Body of pancreas (tissue), 4 donors: ENCODE measurements around the gene HMMR. TPM values are rescaled to one million over a fixed set of nuclear protein-coding genes. Genes with fewer than 3 reads are reported as not detected.
"Not testable (repeated sequence)": the region's sequence is repeated elsewhere in the genome, so short reads cannot be mapped to it uniquely, and the experiment has no call there.

Source experiments
- ATAC-seq: fragments of 150-250 bp; one replicate; pipeline ENCODE4 v1.9.1; 2016
- DNase-seq, 4 donors: peaks; one replicate each; pipeline ENCODE4 v3.0.0-alpha.2; 2019
- H3K27ac ChIP-seq, 4 donors: fragments of 200-600 bp; sonication (generic); 1 replicate in 3 of 4; 2 replicates in 1 of 4; pipeline versions ENCODE4 v1.5.1 to v1.6.1; 2016 to 2019; ENCODE audit warnings: mild to moderate bottlenecking in 1 of 4, mixed read lengths in 1 of 4, moderate library complexity in 1 of 4
- H3K27me3 ChIP-seq, 2 donors: fragments of 200-600 bp; sonication (generic); one replicate each; pipeline ENCODE4 v1.6.0; 2016; ENCODE audit warnings: mild to moderate bottlenecking in 1 of 2
- H3K36me3 ChIP-seq, 2 donors: fragments of 200-600 bp; sonication (generic); replicated peaks in 1 of 2; 2 replicates each; pipeline ENCODE4 v1.5.1; 2016; ENCODE audit warnings: low read depth in 2 of 2; ENCODE audit not compliant: insufficient read depth in 1 of 2
- H3K4me1 ChIP-seq: fragments of 200-600 bp; sonication (generic); one replicate; pipeline ENCODE4 v1.6.0; 2016
- H3K4me3 ChIP-seq, 2 donors: fragments of 200-600 bp; sonication (generic); 1 replicate in 1 of 2; 2 replicates in 1 of 2; pipeline ENCODE4 v1.5.1; 2016 to 2019
- H3K9me3 ChIP-seq, 3 donors: fragments of 200-600 bp; sonication (generic); 1 replicate in 2 of 3; 2 replicates in 1 of 3; pipeline ENCODE4 v1.5.1; 2016
- CTCF ChIP-seq, 7 experiments: fragments of 450-650 bp in 4 of 7; fragments of 200-600 bp in 3 of 7; sonication (generic) in 3 of 7; IDR thresholded peaks; one replicate each; pipeline ENCODE4 v1.5.1; 2016 to 2019; ENCODE audit warnings: antibody characterized with exemption in 7 of 7
- POLR2A ChIP-seq, 3 donors: fragments of 450-650 bp; IDR thresholded peaks; one replicate each; pipeline ENCODE4 v1.6.1; 2016; ENCODE audit warnings: antibody characterized with exemption in 3 of 3, mild to moderate bottlenecking in 2 of 3
- WGBS, 2 donors: methylation state at CpG; one replicate each; pipeline ENCODE4 v1.1.5; 2017; 5-methylcytosine and 5-hydroxymethylcytosine counted together
- intact Hi-C: fragments of 100-400 bp; cut with DNase I; formaldehyde crosslinking; loops from one replicate; pipeline ENCODE4 v1.15.1; 2023
- total RNA-seq, 2 donors: library from RNA; depleted of rRNA; stranded (reverse); fragments of >200 nt; gene quantifications; one replicate each; pipeline ENCODE4 v1.1.0, GENCODE V29; 2016

Gene HMMR
- not detected for total RNA-seq

DNA sequence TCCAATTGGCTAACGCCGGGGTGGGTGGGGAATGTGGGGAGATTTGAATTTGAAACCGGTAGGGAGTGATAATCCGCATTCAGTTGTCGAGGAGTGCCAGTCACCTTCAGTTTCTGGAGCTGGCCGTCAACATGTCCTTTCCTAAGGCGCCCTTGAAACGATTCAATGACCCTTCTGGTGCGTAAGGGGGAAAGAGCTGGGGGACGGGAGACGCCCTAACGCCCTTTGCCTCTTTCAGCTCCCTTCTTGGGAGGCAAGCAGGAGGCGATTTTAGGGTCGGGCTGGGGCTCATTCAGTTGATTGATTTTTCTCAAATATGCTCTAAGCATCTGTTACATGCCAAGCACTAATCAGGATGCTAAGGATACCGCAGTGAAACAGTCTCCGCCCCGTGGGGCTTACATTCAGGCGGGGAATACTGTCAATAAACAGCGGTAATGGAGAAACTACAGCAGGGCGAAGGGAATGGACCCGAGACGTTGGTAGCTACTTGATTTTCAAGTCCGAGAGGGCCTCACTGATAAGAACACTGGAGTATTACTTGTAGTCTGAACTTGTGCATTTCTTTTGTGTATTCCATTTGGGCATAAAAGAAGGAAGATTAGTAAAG is at the start of gene HMMR:
Gene HMMR (plus strand): TSS at position 71 of the 610 bp plus-strand sequence. CDS start 61 bp downstream, at position 132.
- DNase-seq: no peak
- Histone ChIP-seq H3K4me1 (peaks cover 32% of the 10 kb centered on the region), H3K27ac (peak within 1 kb of the TSS; percentile 87 to 95 (median 94)), H3K4me3 (peak within 1 kb of the TSS; percentile 49 to 50), H3K27me3 (no peaks in the 10 kb centered on the region), H3K36me3 (no peaks in the 10 kb centered on the region), H3K9me3 (no peaks in the 10 kb centered on the region)
- intact Hi-C loops: no loop called here
- 0 to 1% methylated on average over 23 of the region's 23 CpGs for WGBS, 2 donors
- TF ChIP-seq CTCF (IDR thresholded peaks at IDR 0.05) (no peak), POLR2A (IDR thresholded peaks at IDR 0.05) (no peak)
- ATAC-seq: no peak

DNA sequence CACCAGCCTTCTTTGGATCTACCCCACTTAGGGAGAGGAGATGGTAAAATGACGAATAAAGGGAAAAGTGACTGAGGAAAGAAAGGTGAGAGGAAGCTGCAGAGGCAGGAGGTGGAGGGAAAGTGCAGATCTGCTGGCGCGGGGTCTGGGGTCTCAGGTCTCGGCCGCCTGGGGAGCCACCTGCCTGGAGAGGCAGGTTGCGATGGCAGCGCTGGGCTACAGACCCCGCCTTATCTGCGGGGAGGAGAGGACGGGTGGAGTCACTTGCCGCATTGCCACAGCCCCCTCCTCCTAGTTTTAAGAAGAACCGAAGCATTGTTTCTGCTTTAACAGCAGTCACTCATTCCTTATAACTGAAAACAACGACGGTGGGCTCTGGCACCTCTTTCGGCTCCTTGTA is 44.8 kb upstream of the HMMR start:
- H3K36me3 ChIP-seq, DNase-seq, intact Hi-C loops, H3K4me3 ChIP-seq, H3K27ac ChIP-seq, H3K9me3 ChIP-seq, ATAC-seq, H3K4me1 ChIP-seq: not testable (repeated sequence)
- 21 to 30% methylated on average over 15 of the region's 15 CpGs for WGBS, 2 donors
- H3K27me3 ChIP-seq: peaks cover 0 to 10% of the 10 kb centered on the region in 2 donors

DNA sequence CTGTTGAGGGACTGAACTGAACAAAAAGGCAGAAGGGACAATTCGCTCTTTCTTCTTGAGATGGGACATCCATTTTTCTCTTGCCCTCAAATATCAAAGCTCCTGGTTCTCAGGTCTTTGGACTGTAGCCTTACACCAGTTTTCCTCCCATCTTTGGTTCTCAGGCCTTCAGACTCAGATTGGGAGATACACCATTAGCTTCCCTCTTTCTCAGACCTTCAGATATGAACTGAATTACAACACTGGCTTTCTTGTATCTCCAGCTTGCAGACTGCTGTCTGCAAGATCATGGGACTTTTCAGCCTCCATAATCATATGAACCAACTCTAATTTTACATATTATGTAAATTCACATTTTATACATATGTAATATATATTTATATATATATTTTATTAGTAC is 35.6 kb upstream of the HMMR start:
- WGBS, 2 donors: 95 to 100% methylated on average over 1 of the region's 1 CpG
- DNase-seq: no peak
- no peaks in the 10 kb centered on the region for H3K4me1 ChIP-seq
- no peak for TF ChIP-seq CTCF (IDR thresholded peaks at IDR 0.05)
- H3K27ac ChIP-seq: no peak overlapping the region
- no peaks in the 10 kb centered on the region for H3K36me3 ChIP-seq
- intact Hi-C loops: no loop called here
- no peak for ATAC-seq
- no peak overlapping the region for H3K4me3 ChIP-seq
- no peaks in the 10 kb centered on the region for H3K9me3 ChIP-seq
- H3K27me3 ChIP-seq: no peaks in the 10 kb centered on the region

- H3K27me3 ChIP-seq, H3K4me3 ChIP-seq, ATAC-seq, H3K27ac ChIP-seq, H3K9me3 ChIP-seq, H3K4me1 ChIP-seq, intact Hi-C loops, H3K36me3 ChIP-seq, DNase-seq: not testable (repeated sequence)
- WGBS, 2 donors: 55 to 68% methylated on average over 4 of the region's 4 CpGs
These were observed 34.3 kb upstream of the HMMR start for GRCh38 chr5:163426128-163426527.

DNA sequence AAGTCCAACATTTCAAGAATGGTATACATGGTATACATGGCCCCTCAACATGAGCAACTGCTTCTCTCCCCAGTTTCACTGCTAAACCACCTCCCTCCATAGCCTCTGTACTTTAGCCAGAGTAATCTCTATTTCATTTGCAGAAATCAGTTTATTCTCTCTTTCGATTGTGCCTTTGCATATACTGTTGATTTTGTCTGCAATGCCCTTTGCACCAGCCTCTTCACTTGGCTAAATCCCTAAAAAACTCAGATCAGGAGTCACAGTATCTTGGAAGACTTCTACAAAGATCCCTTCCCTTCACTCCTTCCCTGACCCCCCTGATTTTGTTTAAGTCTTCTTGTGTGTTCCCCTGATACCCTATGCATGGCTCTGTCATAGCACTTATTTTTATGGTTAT is 27.9 kb upstream of the HMMR start:
- no peak for TF ChIP-seq CTCF (IDR thresholded peaks at IDR 0.05)
- no peak for TF ChIP-seq POLR2A (IDR thresholded peaks at IDR 0.05)
- Histone ChIP-seq H3K4me1 (peaks cover 39% of the 10 kb centered on the region), H3K27me3 (no peaks in the 10 kb centered on the region), H3K36me3 (no peaks in the 10 kb centered on the region), H3K27ac (no peak overlapping the region), H3K9me3 (no peaks in the 10 kb centered on the region), H3K4me3 (no peak overlapping the region)
- 36 to 48% methylated on average over 1 of the region's 1 CpG for WGBS, 2 donors
- intact Hi-C loops: no loop called here
- ATAC-seq (no peak), DNase-seq (no peak)

DNA sequence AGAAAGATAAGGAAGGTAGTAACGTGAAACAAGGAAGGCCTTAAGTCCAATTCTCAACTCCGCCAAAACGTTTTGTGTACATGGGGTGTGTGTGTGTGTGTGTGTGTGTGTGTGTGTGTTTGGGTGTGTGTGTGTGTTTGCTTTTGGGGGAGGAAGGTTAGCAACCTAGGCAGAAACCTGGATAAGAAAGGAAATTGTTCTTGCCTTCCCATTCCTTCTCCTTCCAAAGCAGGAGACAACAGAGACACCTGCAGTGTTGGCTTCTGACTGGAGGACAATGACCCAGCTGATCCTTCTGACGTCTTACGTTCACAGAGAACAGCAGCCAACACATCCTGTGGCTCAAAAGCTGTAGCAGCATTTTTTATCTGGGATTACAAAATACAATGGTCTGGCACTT is 27.2 kb upstream of the HMMR start:
- peak overlapping the region in 2 of 4 donors; percentile 23 to 76 for H3K27ac ChIP-seq
- H3K4me1 ChIP-seq: peaks cover 39% of the 10 kb centered on the region
- intact Hi-C loops: no loop called here
- DNase-seq (peak; percentile 24 to 64 (median 29)), ATAC-seq (peak; percentile 9)
- H3K27me3 ChIP-seq: no peaks in the 10 kb centered on the region
- TF ChIP-seq CTCF (IDR thresholded peaks at IDR 0.05) (no peak), POLR2A (IDR thresholded peaks at IDR 0.05) (peak in 1 of 3 donors; percentile 18)
- H3K4me3 ChIP-seq: no peak overlapping the region
- no peaks in the 10 kb centered on the region for H3K9me3 ChIP-seq
- H3K36me3 ChIP-seq: no peaks in the 10 kb centered on the region
- WGBS, 2 donors: 22 to 23% methylated on average over 5 of the region's 5 CpGs
